Neutrophil (primary cell): ENCODE data around the gene IFITM10.

Experiments used
- H3K27ac ChIP-seq: fragments of 200-600 bp; sonication (generic); 2 replicates; pipeline ENCODE4 v1.5.1; 2016; ENCODE audit warnings: mild to moderate bottlenecking, moderate library complexity
- H3K27me3 ChIP-seq: fragments of 200-600 bp; sonication (generic); 2 replicates; pipeline ENCODE4 v1.6.0; 2016; ENCODE audit warnings: mild to moderate bottlenecking
- H3K36me3 ChIP-seq: fragments of 200-600 bp; sonication (generic); 2 replicates; pipeline ENCODE4 v1.5.1; 2017
- H3K4me1 ChIP-seq, 2 experiments: fragments of 200-600 bp in 1 of 2; sonication (generic) in 1 of 2; 1 replicate in 1 of 2; 2 replicates in 1 of 2; pipeline versions ENCODE4 v1.5.1 to v1.6.1; 2013 to 2016; ENCODE audit warnings: low read depth in 1 of 2, low read length in 1 of 2, mild to moderate bottlenecking in 1 of 2, moderate library complexity in 1 of 2; ENCODE audit not compliant: control insufficient read depth in 1 of 2, insufficient read depth in 1 of 2
- H3K4me3 ChIP-seq, 2 experiments: fragments of 200-600 bp in 1 of 2; sonication (generic) in 1 of 2; 1 replicate in 1 of 2; 2 replicates in 1 of 2; pipeline ENCODE4 v1.5.1; 2013 to 2016; ENCODE audit warnings: low read depth in 1 of 2, low read length in 1 of 2, mild to moderate bottlenecking in 1 of 2, moderate library complexity in 1 of 2
- H3K9me3 ChIP-seq: fragments of 200-600 bp; sonication (generic); 2 replicates; pipeline ENCODE4 v1.5.1; 2016
- TF ChIP-seq, protein P1 (sequence below): fragments of 200-600 bp; sonication (generic); IDR thresholded peaks from 2 replicates; pipeline ENCODE4 v1.5.1; 2016; ENCODE audit warnings: antibody characterized with exemption

Gene IFITM10

DNA sequence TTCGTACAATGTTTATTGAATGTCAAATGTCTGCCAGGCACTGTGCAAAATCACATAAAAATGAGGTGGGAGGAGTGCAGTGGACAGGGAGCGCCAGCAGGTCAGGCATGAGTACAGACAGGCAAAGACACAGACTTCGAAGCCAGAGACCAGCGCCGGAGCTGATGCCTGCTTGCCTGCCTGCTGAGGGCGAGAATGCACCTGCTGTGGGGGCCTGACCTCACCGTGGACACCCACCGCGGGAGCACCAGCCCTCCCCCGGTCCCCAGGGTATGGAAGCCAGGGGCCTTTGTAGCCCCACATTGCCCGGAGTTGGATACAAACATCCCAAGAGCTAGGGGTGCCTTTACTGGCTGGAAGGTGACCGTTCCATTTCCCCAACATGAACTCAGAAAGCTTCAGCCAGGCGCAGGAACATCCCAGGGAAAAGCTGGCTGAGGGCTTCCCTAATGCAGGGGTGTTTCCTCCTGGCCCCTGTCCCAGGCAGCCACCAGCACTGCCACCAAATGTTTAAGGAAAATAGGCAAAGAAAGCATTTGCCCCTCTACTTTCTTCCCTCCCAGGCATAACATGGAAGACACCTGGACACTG is 17.9 kb downstream of the IFITM10 start:
- TF ChIP-seq, protein P1, sequence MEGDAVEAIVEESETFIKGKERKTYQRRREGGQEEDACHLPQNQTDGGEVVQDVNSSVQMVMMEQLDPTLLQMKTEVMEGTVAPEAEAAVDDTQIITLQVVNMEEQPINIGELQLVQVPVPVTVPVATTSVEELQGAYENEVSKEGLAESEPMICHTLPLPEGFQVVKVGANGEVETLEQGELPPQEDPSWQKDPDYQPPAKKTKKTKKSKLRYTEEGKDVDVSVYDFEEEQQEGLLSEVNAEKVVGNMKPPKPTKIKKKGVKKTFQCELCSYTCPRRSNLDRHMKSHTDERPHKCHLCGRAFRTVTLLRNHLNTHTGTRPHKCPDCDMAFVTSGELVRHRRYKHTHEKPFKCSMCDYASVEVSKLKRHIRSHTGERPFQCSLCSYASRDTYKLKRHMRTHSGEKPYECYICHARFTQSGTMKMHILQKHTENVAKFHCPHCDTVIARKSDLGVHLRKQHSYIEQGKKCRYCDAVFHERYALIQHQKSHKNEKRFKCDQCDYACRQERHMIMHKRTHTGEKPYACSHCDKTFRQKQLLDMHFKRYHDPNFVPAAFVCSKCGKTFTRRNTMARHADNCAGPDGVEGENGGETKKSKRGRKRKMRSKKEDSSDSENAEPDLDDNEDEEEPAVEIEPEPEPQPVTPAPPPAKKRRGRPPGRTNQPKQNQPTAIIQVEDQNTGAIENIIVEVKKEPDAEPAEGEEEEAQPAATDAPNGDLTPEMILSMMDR, result no peak
- Histone ChIP-seq H3K36me3 (no peaks in the 10 kb centered on the region), H3K27ac (no peak overlapping the region), H3K27me3 (peaks cover 99% of the 10 kb centered on the region), H3K4me1 (peaks cover 5 to 7% of the 10 kb centered on the region in 2 experiments), H3K4me3 (no peak overlapping the region), H3K9me3 (no peaks in the 10 kb centered on the region)

DNA sequence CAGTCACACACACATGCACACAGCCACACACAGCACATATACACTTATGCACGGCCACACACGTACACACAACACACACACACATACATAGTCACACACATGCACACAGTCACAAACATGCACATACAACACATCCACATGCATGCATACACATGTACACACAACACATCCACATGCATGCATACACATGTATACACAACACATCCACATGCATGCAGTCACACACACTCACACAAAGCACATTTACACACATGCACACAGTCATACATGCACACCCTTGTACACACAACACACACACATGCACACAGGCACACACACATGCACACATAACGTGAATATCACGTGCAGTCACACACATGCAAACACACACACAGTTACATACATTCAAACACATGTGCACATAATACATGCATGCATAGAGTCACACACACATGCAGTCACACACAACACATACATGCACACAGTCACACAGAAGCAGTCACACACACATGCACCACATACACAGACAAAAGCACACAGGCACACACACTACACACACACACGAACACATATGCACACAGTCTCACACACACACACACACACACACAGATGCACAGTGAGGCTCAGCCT is 18.8 kb downstream of the IFITM10 start:
- Histone ChIP-seq H3K27ac (no peak overlapping the region), H3K4me1 (peaks cover 5 to 7% of the 10 kb centered on the region in 2 experiments), H3K9me3 (no peaks in the 10 kb centered on the region), H3K27me3 (peaks cover 96% of the 10 kb centered on the region), H3K36me3 (no peaks in the 10 kb centered on the region), H3K4me3 (no peak overlapping the region)
- TF ChIP-seq, protein P1, result no peak

DNA sequence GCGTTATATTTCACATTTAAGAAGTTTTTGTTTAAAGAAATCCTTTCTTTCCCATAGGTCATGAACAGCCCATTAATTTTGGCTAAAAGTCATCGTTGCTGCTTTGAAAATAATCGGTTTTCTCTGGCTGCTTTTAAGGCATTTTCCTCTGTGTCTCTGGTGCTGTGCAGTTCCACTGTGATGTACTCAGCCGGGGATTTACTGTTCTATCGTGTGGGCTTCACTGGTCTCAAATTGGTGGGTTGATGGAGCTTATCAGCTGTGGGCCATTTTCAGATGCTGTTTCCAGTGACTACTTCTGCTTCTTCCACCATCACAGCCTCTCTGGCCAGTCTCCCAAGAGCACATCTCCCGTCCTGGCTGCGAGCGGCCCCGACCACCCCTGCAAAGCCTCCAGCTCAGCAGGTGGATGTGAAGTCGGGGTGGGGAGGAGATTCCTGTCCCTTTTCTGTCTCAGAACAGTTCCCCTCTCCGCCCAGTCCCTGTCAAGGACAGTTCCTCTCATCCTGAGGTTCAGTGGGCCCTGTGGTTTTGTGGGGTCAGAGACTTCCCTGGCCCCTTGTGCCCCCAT is 20.3 kb downstream of the IFITM10 start:
- TF ChIP-seq, protein P1, result no peak
- no peaks in the 10 kb centered on the region for H3K36me3 ChIP-seq
- no peaks in the 10 kb centered on the region for H3K9me3 ChIP-seq
- H3K27ac ChIP-seq, result no peak overlapping the region
- peaks cover 5 to 7% of the 10 kb centered on the region in 2 experiments for H3K4me1 ChIP-seq
- peaks cover 82% of the 10 kb centered on the region for H3K27me3 ChIP-seq
- H3K4me3 ChIP-seq, result no peak overlapping the region

DNA sequence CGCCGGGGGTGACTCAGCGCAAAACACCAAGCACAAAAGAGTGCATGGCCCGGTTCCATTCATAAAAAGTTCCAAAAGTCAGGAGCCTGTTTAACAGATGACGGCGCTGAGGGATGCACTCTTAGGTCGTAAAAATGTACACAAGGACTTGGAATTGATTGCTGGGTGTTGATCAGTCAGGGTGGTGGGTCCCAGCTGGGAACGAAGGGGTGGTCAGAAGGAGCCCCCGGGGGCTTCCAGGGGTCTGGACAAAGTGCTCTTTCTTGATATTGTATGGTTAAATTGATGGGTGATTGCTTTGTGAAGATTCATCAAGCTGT is 20.7 kb downstream of the IFITM10 start:
- no peak overlapping the region for H3K27ac ChIP-seq
- H3K36me3 ChIP-seq, result no peaks in the 10 kb centered on the region
- peaks cover 77% of the 10 kb centered on the region for H3K27me3 ChIP-seq
- no peaks in the 10 kb centered on the region for H3K9me3 ChIP-seq
- TF ChIP-seq, protein P1, result no peak
- H3K4me1 ChIP-seq, result peaks cover 5 to 7% of the 10 kb centered on the region in 2 experiments
- H3K4me3 ChIP-seq, result no peak overlapping the region

DNA sequence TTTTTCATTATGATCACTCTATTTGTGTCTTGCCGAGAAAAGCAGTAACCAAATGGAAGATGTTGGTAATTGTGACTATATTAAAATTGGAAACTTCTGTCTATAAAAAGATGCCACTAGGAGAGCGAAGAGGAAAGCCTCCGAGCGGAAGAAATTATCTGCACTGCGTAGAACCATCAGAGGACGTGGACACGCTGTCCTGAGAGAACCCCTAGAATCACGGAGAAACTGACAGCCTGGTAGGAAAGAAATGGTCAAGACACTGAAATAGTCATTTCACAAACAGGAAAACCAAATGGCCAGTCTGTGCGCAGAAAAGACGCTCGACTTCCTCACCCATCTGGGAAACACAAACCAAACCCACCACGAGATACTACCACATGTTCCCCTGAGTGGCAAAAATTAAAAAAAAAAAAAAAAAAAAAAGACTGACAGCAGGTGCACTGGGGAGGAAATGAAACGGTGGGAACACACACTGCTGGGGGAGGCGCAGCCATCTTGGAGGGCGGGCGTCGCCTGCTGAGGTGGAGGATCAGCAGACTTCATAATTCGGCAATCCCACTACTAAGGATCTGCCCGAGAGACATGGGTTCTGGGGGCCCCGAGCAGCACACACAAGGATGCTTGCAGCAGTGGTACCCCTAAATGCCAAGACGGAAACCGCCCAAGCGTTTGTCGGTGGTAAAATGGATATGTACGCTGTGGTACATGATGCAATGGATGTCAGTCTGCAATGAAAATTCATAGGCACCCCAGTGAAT is 21.3 kb downstream of the IFITM10 start:
- Histone ChIP-seq H3K27ac (no peak overlapping the region), H3K4me1 (peaks cover 5 to 7% of the 10 kb centered on the region in 2 experiments), H3K36me3 (no peaks in the 10 kb centered on the region), H3K4me3 (no peak overlapping the region), H3K9me3 (no peaks in the 10 kb centered on the region), H3K27me3 (peaks cover 72% of the 10 kb centered on the region)
- TF ChIP-seq, protein P1, result no peak
